ENCODE measurements around the gene TMEM116.

DNA sequence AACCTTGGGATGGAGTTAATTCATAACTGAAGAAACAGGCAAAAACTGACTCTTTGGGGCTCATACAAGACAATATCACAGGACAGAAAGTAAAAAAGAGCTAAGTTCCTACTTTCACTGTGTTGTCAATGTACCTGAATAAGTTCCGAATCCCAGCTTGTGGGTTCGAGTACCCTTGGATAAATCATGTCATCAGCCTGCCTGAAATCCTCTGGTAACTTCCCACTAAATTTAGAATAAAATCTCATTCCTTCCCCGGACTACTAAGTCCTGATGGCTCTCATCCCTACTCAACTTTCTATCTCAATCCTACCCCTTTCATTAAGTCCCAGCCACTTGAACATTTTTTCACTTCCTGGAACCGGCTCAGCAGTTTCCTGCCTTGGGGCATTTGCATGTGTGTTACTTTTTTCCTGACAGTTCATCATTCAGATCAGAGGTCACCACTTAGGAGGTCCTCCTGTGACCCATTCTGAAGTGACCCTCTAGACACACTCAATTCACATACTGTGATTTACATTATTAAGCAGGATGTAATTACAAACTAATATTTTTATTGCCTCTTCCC lies 12.9 kb upstream of the TMEM116 start:
- no peak for TF ChIP-seq POLR2A (IDR thresholded peaks at IDR 0.05)
- TF ChIP-seq, protein P1, sequence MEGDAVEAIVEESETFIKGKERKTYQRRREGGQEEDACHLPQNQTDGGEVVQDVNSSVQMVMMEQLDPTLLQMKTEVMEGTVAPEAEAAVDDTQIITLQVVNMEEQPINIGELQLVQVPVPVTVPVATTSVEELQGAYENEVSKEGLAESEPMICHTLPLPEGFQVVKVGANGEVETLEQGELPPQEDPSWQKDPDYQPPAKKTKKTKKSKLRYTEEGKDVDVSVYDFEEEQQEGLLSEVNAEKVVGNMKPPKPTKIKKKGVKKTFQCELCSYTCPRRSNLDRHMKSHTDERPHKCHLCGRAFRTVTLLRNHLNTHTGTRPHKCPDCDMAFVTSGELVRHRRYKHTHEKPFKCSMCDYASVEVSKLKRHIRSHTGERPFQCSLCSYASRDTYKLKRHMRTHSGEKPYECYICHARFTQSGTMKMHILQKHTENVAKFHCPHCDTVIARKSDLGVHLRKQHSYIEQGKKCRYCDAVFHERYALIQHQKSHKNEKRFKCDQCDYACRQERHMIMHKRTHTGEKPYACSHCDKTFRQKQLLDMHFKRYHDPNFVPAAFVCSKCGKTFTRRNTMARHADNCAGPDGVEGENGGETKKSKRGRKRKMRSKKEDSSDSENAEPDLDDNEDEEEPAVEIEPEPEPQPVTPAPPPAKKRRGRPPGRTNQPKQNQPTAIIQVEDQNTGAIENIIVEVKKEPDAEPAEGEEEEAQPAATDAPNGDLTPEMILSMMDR (IDR thresholded peaks at IDR 0.05) = no peak
